T-cell (primary cell): ENCODE measurements around the gene NTF4. TPM values are rescaled to one million over a fixed set of nuclear protein-coding genes. Genes with fewer than 3 reads are reported as not detected.

Experiments
- total RNA-seq, 35 experiments: library from RNA in 6 of 35; stranded (reverse) in 6 of 35; fragments of 120-200 nt in 1 of 35; gene quantifications; one replicate each; pipeline versions ENCODE4 v1.2.1 to v1.2.4 and lab custom pipeline; 2013 to 2026

The NTF4 gene
- total RNA-seq, 5 donors from 2014 or later (not counting 1 experiment from before 2014, with no cell fraction given), result not detected

Other genes starting within 250 kb of the NTF4 start
- gene HSD17B14, start 228.3 kb downstream of the NTF4 start, total RNA-seq, result 1 to 10 TPM in 2 of 5 donors, under 1 TPM in 2, not detected in 1; 0.58 to 2.1 (median 1.1) TPM
- gene PLEKHA4, start 196.2 kb downstream of the NTF4 start, total RNA-seq, result 10 to 100 TPM in 1 of 5 donors, 1 to 10 TPM in 4; 2.7 to 11.8 (median 5.2) TPM
- gene PPP1R15A, start 192.4 kb downstream of the NTF4 start, total RNA-seq, result 100 to 1,000 TPM in 2 of 5 donors, 10 to 100 TPM in 3; 74.4 to 713 (median 93.6) TPM
- under 1 TPM in 1 of 5 donors, not detected in 4; 0.26 TPM for gene TULP2, start 166.1 kb downstream of the NTF4 start, total RNA-seq
- gene NUCB1, start 164.5 kb downstream of the NTF4 start, total RNA-seq, result 100 to 1,000 TPM; 122 to 177 (median 165) TPM
- 1 to 10 TPM in 4 of 5 donors, under 1 TPM in 1; 0.93 to 1.7 (median 1.2) TPM for gene DHDH, start 131.1 kb downstream of the NTF4 start, total RNA-seq
- gene BAX, start 109.9 kb downstream of the NTF4 start, total RNA-seq, result 100 to 1,000 TPM in 3 of 5 donors, 10 to 100 TPM in 2; 76.6 to 201 (median 183) TPM
- gene FTL, start 99.5 kb downstream of the NTF4 start, total RNA-seq, result 1,000 to 10,000 TPM in 2 of 5 donors, 100 to 1,000 TPM in 3; 594 to 1,085 (median 906) TPM
- 10 to 100 TPM; 28.1 to 58.9 (median 52.4) TPM for gene GYS1, start 71.5 kb downstream of the NTF4 start, total RNA-seq
- gene RUVBL2, start 70.9 kb downstream of the NTF4 start, total RNA-seq, result 10 to 100 TPM; 20.3 to 48.7 (median 41.4) TPM
- under 1 TPM in 1 of 5 donors, not detected in 4; 0.57 TPM for gene LHB, start 47.7 kb downstream of the NTF4 start, total RNA-seq
- gene CGB3, start 40.5 kb downstream of the NTF4 start, total RNA-seq, result not detected
- not detected for gene CGB2, start 32.9 kb downstream of the NTF4 start, total RNA-seq
- gene CGB1, start 27.9 kb downstream of the NTF4 start, total RNA-seq, result not detected
- gene CGB5, start 21.0 kb downstream of the NTF4 start, total RNA-seq, result not detected
- gene CGB8, start 15.7 kb downstream of the NTF4 start, total RNA-seq, result not detected
- gene CGB7, start 7.1 kb downstream of the NTF4 start, total RNA-seq, result not detected
- not detected for gene KCNA7, start 7.9 kb upstream of the NTF4 start, total RNA-seq
- gene SNRNP70, start 20.6 kb upstream of the NTF4 start, total RNA-seq, result 100 to 1,000 TPM; 406 to 704 (median 645) TPM
- gene LIN7B, start 49.6 kb upstream of the NTF4 start, total RNA-seq, result 10 to 100 TPM in 3 of 5 donors, 1 to 10 TPM in 2; 8.1 to 17.8 (median 12.9) TPM
- gene C19orf73, start 54.3 kb upstream of the NTF4 start, total RNA-seq, result 1 to 10 TPM; 2.1 to 3.7 (median 2.5) TPM
- gene PPFIA3, start 54.7 kb upstream of the NTF4 start, total RNA-seq, result 1 to 10 TPM; 3.8 to 4.7 (median 4.1) TPM
- gene HRC, start 90.6 kb upstream of the NTF4 start, total RNA-seq, result not detected
- gene TRPM4, start 93.0 kb upstream of the NTF4 start, total RNA-seq, result under 1 TPM in 3 of 5 donors, not detected in 2; 0.43 to 0.89 (median 0.50) TPM